K562 (cell line): ENCODE measurements around the gene SLC2A8. TPM values are rescaled to one million over a fixed set of nuclear protein-coding genes. Genes with fewer than 3 reads are reported as not detected.

Experiments
- NFXL1 ChIP-seq: fragments of 450-650 bp; formaldehyde crosslinking; IDR thresholded peaks from 2 replicates; pipeline ENCODE4 v1.4.0; 2021; ENCODE audit warnings: mild to moderate bottlenecking
- PHF21A ChIP-seq: fragments of 450-650 bp; IDR thresholded peaks from 2 replicates; pipeline ENCODE4 v1.6.1; 2017; ENCODE audit warnings: low read depth, borderline replicate concordance
- polyA plus RNA-seq, 8 experiments: library from polyadenylated mRNA; depleted of rRNA in 4 of 8; stranded (reverse) in 5 of 8; unstranded in 3 of 8; fragments of >200 nt; fragmentation: Nextera tagmentation in 2 of 8; fragmentation: Illumina TruSeq in 1 of 8; extraction: Ambion mirVana in 2 of 8; extraction: Trizol in 1 of 8; gene quantifications; 2 replicates each; pipeline versions ENCODE4 v1.2.1 to v1.2.3, GENCODE V29; 2011 to 2014; ENCODE audit warnings: inconsistent platforms in 1 of 8, missing spikeins in 1 of 8
- total RNA-seq, 7 experiments: library from RNA; depleted of rRNA in 6 of 7; stranded (reverse); fragments of >200 nt in 6 of 7; fragmentation: Illumina TruSeq in 2 of 7; extraction: Trizol in 2 of 7; gene quantifications; 2 replicates each; pipeline versions ENCODE4 v1.2.1 to v1.2.3, GENCODE V29; 2011 to 2021; ENCODE audit warnings: low replicate concordance in 1 of 7
- TF ChIP-seq, protein P1 (sequence below): sonication (generic); formaldehyde crosslinking; IDR thresholded peaks from 2 replicates; pipeline ENCODE4 v1.8.0; 2022; ENCODE audit warnings: mild to moderate bottlenecking, missing genetic modification reagents
- TF ChIP-seq, protein P2 (sequence below): fragments of 250-450 bp; sonication (Bioruptor Pico); IDR thresholded peaks from 2 replicates; pipeline ENCODE4 v1.5.0; 2021
- TF ChIP-seq, protein P3 (sequence below): fragments of 450-650 bp; IDR thresholded peaks from 2 replicates; pipeline ENCODE4 v1.6.1; 2017; ENCODE audit warnings: mild to moderate bottlenecking, moderate library complexity
- TF ChIP-seq, protein P4 (sequence below): fragments of 250-450 bp; sonication (Bioruptor Pico); IDR thresholded peaks from 2 replicates; pipeline ENCODE4 v1.4.0; 2020; ENCODE audit warnings: mild to moderate bottlenecking, moderate library complexity

Gene SLC2A8
- total and polyA plus RNA-seq, 9 of the 15 experiments (the other 6 are each of a cell fraction or from before 2014, with no cell fraction given), result 0.13 to 12.9 (median 5.2) TPM

DNA sequence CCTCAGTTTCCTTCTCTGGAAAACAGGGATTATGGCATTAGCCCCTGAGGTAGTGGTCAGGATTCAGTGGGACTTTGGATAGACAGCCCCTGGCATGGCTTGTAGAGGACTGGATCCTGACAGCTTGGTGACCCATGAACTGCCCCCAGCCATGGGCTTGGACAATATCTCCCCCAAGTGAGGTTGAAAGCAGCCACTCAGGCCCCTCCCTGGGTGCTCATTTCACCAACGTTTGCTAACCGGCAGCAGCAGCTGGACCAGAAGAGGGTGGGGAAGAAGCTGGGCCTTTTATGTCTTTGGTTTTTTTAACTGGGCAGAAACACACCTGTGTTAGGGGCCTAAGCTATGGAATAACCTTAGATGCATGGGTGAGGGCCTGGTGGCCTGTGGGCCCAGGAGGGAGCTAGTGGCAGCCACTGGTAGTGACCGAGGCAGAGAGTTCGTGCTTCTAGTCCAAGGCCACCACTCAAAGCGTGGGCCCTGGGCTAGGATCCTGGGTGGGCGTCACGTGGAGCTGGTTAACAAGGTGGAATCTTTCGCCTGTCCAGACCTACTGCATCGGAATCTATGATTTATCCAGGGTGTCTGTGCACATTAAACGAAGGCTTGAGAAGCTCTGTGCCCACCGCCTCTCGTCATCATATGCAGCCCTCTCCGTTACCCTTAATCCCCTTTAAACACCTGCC is 1.9 kb downstream of the SLC2A8 start (continued):
- TF ChIP-seq, protein P1, sequence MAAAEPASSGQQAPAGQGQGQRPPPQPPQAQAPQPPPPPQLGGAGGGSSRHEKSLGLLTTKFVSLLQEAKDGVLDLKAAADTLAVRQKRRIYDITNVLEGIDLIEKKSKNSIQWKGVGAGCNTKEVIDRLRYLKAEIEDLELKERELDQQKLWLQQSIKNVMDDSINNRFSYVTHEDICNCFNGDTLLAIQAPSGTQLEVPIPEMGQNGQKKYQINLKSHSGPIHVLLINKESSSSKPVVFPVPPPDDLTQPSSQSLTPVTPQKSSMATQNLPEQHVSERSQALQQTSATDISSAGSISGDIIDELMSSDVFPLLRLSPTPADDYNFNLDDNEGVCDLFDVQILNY (CRISPR knock-in tag), result no peak
- TF ChIP-seq, protein P2, sequence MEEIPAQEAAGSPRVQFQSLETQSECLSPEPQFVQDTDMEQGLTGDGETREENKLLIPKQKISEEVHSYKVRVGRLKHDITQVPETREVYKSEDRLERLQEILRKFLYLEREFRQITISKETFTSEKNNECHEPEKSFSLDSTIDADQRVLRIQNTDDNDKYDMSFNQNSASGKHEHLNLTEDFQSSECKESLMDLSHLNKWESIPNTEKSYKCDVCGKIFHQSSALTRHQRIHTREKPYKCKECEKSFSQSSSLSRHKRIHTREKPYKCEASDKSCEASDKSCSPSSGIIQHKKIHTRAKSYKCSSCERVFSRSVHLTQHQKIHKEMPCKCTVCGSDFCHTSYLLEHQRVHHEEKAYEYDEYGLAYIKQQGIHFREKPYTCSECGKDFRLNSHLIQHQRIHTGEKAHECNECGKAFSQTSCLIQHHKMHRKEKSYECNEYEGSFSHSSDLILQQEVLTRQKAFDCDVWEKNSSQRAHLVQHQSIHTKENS, result no peak
- TF ChIP-seq NFXL1 (CRISPR knock-in tag), result no peak
- TF ChIP-seq, protein P3, sequence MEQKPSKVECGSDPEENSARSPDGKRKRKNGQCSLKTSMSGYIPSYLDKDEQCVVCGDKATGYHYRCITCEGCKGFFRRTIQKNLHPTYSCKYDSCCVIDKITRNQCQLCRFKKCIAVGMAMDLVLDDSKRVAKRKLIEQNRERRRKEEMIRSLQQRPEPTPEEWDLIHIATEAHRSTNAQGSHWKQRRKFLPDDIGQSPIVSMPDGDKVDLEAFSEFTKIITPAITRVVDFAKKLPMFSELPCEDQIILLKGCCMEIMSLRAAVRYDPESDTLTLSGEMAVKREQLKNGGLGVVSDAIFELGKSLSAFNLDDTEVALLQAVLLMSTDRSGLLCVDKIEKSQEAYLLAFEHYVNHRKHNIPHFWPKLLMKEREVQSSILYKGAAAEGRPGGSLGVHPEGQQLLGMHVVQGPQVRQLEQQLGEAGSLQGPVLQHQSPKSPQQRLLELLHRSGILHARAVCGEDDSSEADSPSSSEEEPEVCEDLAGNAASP, result no peak
- TF ChIP-seq, protein P4, sequence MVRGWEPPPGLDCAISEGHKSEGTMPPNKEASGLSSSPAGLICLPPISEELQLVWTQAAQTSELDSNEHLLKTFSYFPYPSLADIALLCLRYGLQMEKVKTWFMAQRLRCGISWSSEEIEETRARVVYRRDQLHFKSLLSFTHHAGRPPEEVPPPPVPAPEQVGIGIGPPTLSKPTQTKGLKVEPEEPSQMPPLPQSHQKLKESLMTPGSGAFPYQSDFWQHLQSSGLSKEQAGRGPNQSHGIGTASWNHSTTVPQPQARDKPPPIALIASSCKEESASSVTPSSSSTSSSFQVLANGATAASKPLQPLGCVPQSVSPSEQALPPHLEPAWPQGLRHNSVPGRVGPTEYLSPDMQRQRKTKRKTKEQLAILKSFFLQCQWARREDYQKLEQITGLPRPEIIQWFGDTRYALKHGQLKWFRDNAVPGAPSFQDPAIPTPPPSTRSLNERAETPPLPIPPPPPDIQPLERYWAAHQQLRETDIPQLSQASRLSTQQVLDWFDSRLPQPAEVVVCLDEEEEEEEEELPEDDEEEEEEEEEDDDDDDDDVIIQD, result no peak
- no peak for TF ChIP-seq PHF21A
- TF ChIP-seq, all 486 proteins: peak for 0
